ENCODE results near the gene PIK3CD. TPM values are rescaled to one million over a fixed set of nuclear protein-coding genes. Genes with fewer than 3 reads are reported as not detected.

Gene PIK3CD
- polyA plus RNA-seq, 1 experiment = 9.0 TPM

- H3K4me3 ChIP-seq (ENCODE audit: low read depth, low read length) = no peak overlapping the region
- no peaks in the 10 kb centered on the region for H3K27me3 ChIP-seq (ENCODE audit: control insufficient read depth, insufficient read depth, low read length)
- no peak overlapping the region for H3K27ac ChIP-seq (ENCODE audit: low read depth, low read length)
- no peak for DNase-seq (ENCODE audit: low read depth, low spot score)
- TF ChIP-seq, protein P1, sequence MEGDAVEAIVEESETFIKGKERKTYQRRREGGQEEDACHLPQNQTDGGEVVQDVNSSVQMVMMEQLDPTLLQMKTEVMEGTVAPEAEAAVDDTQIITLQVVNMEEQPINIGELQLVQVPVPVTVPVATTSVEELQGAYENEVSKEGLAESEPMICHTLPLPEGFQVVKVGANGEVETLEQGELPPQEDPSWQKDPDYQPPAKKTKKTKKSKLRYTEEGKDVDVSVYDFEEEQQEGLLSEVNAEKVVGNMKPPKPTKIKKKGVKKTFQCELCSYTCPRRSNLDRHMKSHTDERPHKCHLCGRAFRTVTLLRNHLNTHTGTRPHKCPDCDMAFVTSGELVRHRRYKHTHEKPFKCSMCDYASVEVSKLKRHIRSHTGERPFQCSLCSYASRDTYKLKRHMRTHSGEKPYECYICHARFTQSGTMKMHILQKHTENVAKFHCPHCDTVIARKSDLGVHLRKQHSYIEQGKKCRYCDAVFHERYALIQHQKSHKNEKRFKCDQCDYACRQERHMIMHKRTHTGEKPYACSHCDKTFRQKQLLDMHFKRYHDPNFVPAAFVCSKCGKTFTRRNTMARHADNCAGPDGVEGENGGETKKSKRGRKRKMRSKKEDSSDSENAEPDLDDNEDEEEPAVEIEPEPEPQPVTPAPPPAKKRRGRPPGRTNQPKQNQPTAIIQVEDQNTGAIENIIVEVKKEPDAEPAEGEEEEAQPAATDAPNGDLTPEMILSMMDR (IDR thresholded peaks at IDR 0.05; ENCODE audit: low read depth, low read length) = no peak
- ChIA-PET CTCF (no interaction called here), POLR2A (no interaction called here)
- H3K9me3 ChIP-seq (ENCODE audit: control insufficient read depth, insufficient read depth, low read length) = peaks cover 11% of the 10 kb centered on the region; the same call in 1 of the 2 replicates
Observed at GRCh38 chr1:9731051-9731537, 79.6 kb downstream of the PIK3CD start.

GRCh38 chr1:9731561-9731960 is 80.0 kb downstream of the PIK3CD start:
- CTCF ChIA-PET = interaction anchor here (1.1 kb wide), 1 partner anchor 9 kb away, joined by 3 read pairs; no protein-coding TSS in a partner anchor
- Histone ChIP-seq H3K4me3 (ENCODE audit: low read depth, low read length) (no peak overlapping the region), H3K27ac (ENCODE audit: low read depth, low read length) (no peak overlapping the region), H3K27me3 (ENCODE audit: control insufficient read depth, insufficient read depth, low read length) (no peaks in the 10 kb centered on the region), H3K9me3 (ENCODE audit: control insufficient read depth, insufficient read depth, low read length) (peaks cover 11% of the 10 kb centered on the region; the same call in 1 of the 2 replicates)
- TF ChIP-seq, protein P1 (IDR thresholded peaks at IDR 0.05; ENCODE audit: low read depth, low read length) = no peak
- DNase-seq (ENCODE audit: low read depth, low spot score) = no peak
- POLR2A ChIA-PET = no interaction called here

DNA sequence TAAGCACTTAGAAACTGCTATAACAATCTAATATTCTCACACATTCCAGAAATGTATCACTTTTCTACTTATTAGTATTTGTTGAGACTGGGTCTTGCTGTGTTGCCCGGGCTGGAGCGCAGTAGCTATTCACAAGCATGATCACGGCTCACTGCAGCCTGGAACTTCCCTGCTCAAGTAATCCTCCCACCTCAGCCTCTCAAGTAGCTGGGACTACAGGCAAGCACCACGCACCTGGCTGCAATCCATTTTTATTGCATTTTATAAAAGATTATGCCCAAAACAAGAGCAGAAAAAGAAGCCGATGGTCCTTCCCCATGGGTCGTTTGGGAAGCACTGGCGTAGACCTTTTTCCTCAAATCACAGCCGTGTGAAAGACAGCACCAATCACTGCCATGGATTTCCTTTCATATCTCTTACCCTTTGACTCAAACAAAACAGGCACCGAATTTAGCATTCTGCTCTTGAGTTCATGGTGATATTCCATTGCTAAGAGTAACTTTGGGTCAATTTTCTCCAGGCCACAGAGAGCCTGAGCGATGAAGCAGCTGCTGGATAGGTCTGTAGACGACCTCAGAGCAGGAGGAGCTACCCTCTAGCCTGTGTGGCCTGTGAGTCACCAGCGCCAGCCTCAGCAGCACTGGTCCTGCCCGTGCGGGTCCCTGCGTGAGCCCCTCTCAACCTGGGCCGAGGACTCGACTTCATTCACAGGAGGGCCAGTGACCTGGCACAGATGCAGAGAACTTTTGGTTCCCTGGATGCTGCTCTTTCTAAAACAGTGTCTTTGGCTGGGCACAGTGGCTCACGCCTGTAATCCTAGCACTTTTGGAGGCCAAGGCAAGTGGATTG is 80.8 kb downstream of the PIK3CD start:
- TF ChIP-seq, protein P1 (IDR thresholded peaks at IDR 0.05; ENCODE audit: low read depth, low read length) = no peak
- CTCF ChIA-PET = interaction anchor here (1.1 kb wide), 1 partner anchor 10 kb away, joined by 3 read pairs; no protein-coding TSS in a partner anchor
- POLR2A ChIA-PET = no interaction called here
- Histone ChIP-seq H3K4me3 (ENCODE audit: low read depth, low read length) (no peak overlapping the region), H3K9me3 (ENCODE audit: control insufficient read depth, insufficient read depth, low read length) (peaks cover 11% of the 10 kb centered on the region; the same call in 1 of the 2 replicates), H3K27me3 (ENCODE audit: control insufficient read depth, insufficient read depth, low read length) (no peaks in the 10 kb centered on the region), H3K27ac (ENCODE audit: low read depth, low read length) (no peak overlapping the region)
- no peak for DNase-seq (ENCODE audit: low read depth, low spot score)

- CTCF ChIA-PET = no interaction called here
- DNase-seq (ENCODE audit: low read depth, low spot score) = no peak
Observed at GRCh38 chr1:9733160-9733789, 81.7 kb downstream of the PIK3CD start.

More at GRCh38 chr1:9733160-9733789, 81.7 kb downstream of the PIK3CD start:
- POLR2A ChIA-PET = no interaction called here
- Histone ChIP-seq H3K27me3 (ENCODE audit: control insufficient read depth, insufficient read depth, low read length) (no peaks in the 10 kb centered on the region), H3K27ac (ENCODE audit: low read depth, low read length) (no peak overlapping the region), H3K9me3 (ENCODE audit: control insufficient read depth, insufficient read depth, low read length) (peaks cover 11% of the 10 kb centered on the region; the same call in 1 of the 2 replicates), H3K4me3 (ENCODE audit: low read depth, low read length) (no peak overlapping the region)
- TF ChIP-seq, protein P1 (IDR thresholded peaks at IDR 0.05; ENCODE audit: low read depth, low read length) = no peak
